WTC11 (cell line): Measurements from ENCODE around the gene PRKAG2. TPM values are rescaled to one million over a fixed set of nuclear protein-coding genes. Genes with fewer than 3 reads are reported as not detected.

Source experiments
- ATAC-seq: fragments of 200-7000 bp; cut with Tn5 transposase; 2 replicates; pipeline ENCODE4 v1.10.0; 2021; ENCODE audit warnings: mild to moderate bottlenecking, moderate library complexity
- CTCF ChIA-PET: fragments of 300-600 bp; sonication (Branson Sonifier 250); formaldehyde crosslinking; loops from one replicate; lab custom pipeline; 2021; ENCODE audit warnings: antibody characterized with exemption; lab: Charles Lee
- POLR2A ChIA-PET: fragments of 350-600 bp; sonication (Branson Sonifier 250); formaldehyde crosslinking; loops from one replicate; lab custom pipeline; 2021; ENCODE audit warnings: antibody characterized with exemption; lab: Charles Lee
- DNase-seq: peaks from one replicate; pipeline ENCODE4 v3.0.0; 2021; ENCODE audit warnings: low spot score
- H3K27ac Mint-ChIP-seq: 2 replicates; pipeline ENCODE4 v1.8.0; 2021; ENCODE audit warnings: mixed read lengths
- H3K27me3 Mint-ChIP-seq: 2 replicates; pipeline ENCODE4 v1.8.0; 2021; ENCODE audit warnings: low read depth, mild to moderate bottlenecking, moderate library complexity, mixed read lengths
- H3K36me3 Mint-ChIP-seq: 2 replicates; pipeline ENCODE4 v1.8.0; 2021; ENCODE audit warnings: mixed read lengths
- H3K4me1 Mint-ChIP-seq: 2 replicates; pipeline ENCODE4 v1.8.0; 2022; ENCODE audit warnings: mixed read lengths
- H3K4me3 Mint-ChIP-seq: 2 replicates; pipeline ENCODE4 v1.8.0; 2021; ENCODE audit warnings: mild to moderate bottlenecking, moderate library complexity, mixed read lengths
- H3K9me3 Mint-ChIP-seq: 2 replicates; pipeline ENCODE4 v1.8.0; 2021; ENCODE audit warnings: mixed read lengths
- ATF1 ChIP-seq: sonication (generic); formaldehyde crosslinking; IDR thresholded peaks from 2 replicates; pipeline ENCODE4 v1.8.1; 2023; ENCODE audit warnings: mild to moderate bottlenecking, moderate library complexity, missing genetic modification reagents
- ETV6 ChIP-seq: sonication (generic); formaldehyde crosslinking; IDR thresholded peaks from 2 replicates; pipeline ENCODE4 v1.8.1; 2022; ENCODE audit warnings: mild to moderate bottlenecking, missing genetic modification reagents
- FOXJ3 ChIP-seq: sonication (generic); formaldehyde crosslinking; IDR thresholded peaks from 2 replicates; pipeline ENCODE4 v1.9.0; 2021; ENCODE audit warnings: missing genetic modification reagents, mild to moderate bottlenecking, borderline replicate concordance
- FOXP1 ChIP-seq: sonication (generic); formaldehyde crosslinking; IDR thresholded peaks from 2 replicates; pipeline ENCODE4 v1.8.0; 2022; ENCODE audit warnings: missing genetic modification reagents, mild to moderate bottlenecking, moderate library complexity, borderline replicate concordance
- GABPB1 ChIP-seq: sonication (generic); formaldehyde crosslinking; IDR thresholded peaks from 2 replicates; pipeline ENCODE4 v1.8.1; 2023; ENCODE audit warnings: mild to moderate bottlenecking, missing genetic modification reagents
- JUN ChIP-seq: sonication (generic); formaldehyde crosslinking; IDR thresholded peaks from 2 replicates; pipeline ENCODE4 v1.8.0; 2023; ENCODE audit warnings: mild to moderate bottlenecking, missing genetic modification reagents
- ZNF219 ChIP-seq: sonication (generic); formaldehyde crosslinking; IDR thresholded peaks from 2 replicates; pipeline ENCODE4 v1.8.0; 2023; ENCODE audit warnings: missing genetic modification reagents, mild to moderate bottlenecking, borderline replicate concordance
- ZNF317 ChIP-seq: sonication (generic); formaldehyde crosslinking; IDR thresholded peaks from 2 replicates; pipeline ENCODE4 v1.8.1; 2023; ENCODE audit warnings: low read depth, mild to moderate bottlenecking, moderate library complexity, missing genetic modification reagents, borderline replicate concordance
- ZNF396 ChIP-seq: fragments of 250-450 bp; sonication (Bioruptor Pico); IDR thresholded peaks from 2 replicates; pipeline ENCODE4 v1.8.0; 2021; ENCODE audit warnings: mild to moderate bottlenecking, moderate library complexity, borderline replicate concordance
- total RNA-seq: library from RNA; stranded (reverse); gene quantifications from 3 replicates; pipeline ENCODE4 v1.2.3, GENCODE V29; 2021
- TF ChIP-seq, protein P1 (sequence below): sonication (generic); formaldehyde crosslinking; IDR thresholded peaks from 2 replicates; pipeline ENCODE4 v1.8.1; 2023; ENCODE audit warnings: mild to moderate bottlenecking, moderate library complexity, missing genetic modification reagents
- TF ChIP-seq, protein P2 (sequence below): sonication (generic); formaldehyde crosslinking; IDR thresholded peaks from 2 replicates; pipeline ENCODE4 v1.8.1; 2023; ENCODE audit warnings: mild to moderate bottlenecking, missing genetic modification reagents, moderate library complexity
- TF ChIP-seq, protein P3 (sequence below): sonication (generic); formaldehyde crosslinking; IDR thresholded peaks from 2 replicates; pipeline ENCODE4 v1.8.0; 2023; ENCODE audit warnings: mild to moderate bottlenecking, missing genetic modification reagents
- TF ChIP-seq, protein P4 (sequence below): fragments of 250-450 bp; sonication (Bioruptor Pico); IDR thresholded peaks from 2 replicates; pipeline ENCODE4 v1.9.0; 2021; ENCODE audit warnings: moderate library complexity, mild to moderate bottlenecking, inconsistent platforms, borderline replicate concordance
- TF ChIP-seq, protein P5 (sequence below): sonication (generic); formaldehyde crosslinking; IDR thresholded peaks from 2 replicates; pipeline ENCODE4 v1.8.1; 2023; ENCODE audit warnings: mild to moderate bottlenecking, missing genetic modification reagents, borderline replicate concordance
- TF ChIP-seq, protein P6 (sequence below): sonication (generic); formaldehyde crosslinking; conservative IDR thresholded peaks from 2 replicates; pipeline ENCODE4 v1.8.1; 2023; ENCODE audit warnings: mild to moderate bottlenecking, low read depth, missing genetic modification reagents, moderate library complexity

The PRKAG2 gene
- total RNA-seq, 1 experiment from 2014 or later = 20.3 TPM

DNA sequence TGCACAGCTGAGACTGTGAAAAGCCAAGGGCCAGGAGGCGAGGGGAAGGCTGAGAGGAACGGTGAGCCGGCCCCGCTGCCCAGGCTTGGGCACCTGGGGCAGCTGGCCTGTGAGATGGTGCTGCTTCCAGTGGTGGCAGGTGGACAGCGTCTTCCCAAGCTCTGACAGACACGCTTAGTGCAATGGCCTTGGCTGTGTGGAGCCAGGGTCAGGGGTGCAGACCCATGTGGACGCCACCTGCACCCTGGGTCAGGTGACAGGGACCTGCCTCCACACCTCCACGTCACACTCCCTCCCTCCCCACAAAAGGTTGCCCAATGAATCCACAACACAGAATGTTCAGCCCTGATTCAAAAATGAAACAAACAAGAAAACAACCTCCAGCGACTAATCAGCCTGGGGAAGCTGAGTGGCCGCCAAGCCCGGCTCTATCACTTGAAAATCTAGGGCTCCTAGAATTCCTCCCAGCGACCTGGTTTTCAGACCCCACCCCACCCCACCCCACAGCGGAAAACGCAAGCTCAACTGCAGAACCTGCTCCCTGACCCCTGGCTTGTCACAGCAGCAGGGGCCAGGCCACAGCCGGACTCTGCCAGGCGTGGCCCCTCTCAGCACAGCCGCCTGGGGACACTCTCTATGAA, 54.3 kb downstream of the PRKAG2 start (continued):
- TF ChIP-seq, protein P1, sequence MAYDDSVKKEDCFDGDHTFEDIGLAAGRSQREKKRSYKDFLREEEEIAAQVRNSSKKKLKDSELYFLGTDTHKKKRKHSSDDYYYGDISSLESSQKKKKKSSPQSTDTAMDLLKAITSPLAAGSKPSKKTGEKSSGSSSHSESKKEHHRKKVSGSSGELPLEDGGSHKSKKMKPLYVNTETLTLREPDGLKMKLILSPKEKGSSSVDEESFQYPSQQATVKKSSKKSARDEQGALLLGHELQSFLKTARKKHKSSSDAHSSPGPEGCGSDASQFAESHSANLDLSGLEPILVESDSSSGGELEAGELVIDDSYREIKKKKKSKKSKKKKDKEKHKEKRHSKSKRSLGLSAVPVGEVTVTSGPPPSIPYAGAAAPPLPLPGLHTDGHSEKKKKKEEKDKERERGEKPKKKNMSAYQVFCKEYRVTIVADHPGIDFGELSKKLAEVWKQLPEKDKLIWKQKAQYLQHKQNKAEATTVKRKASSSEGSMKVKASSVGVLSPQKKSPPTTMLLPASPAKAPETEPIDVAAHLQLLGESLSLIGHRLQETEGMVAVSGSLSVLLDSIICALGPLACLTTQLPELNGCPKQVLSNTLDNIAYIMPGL (CRISPR knock-in tag) = no peak

DNA sequence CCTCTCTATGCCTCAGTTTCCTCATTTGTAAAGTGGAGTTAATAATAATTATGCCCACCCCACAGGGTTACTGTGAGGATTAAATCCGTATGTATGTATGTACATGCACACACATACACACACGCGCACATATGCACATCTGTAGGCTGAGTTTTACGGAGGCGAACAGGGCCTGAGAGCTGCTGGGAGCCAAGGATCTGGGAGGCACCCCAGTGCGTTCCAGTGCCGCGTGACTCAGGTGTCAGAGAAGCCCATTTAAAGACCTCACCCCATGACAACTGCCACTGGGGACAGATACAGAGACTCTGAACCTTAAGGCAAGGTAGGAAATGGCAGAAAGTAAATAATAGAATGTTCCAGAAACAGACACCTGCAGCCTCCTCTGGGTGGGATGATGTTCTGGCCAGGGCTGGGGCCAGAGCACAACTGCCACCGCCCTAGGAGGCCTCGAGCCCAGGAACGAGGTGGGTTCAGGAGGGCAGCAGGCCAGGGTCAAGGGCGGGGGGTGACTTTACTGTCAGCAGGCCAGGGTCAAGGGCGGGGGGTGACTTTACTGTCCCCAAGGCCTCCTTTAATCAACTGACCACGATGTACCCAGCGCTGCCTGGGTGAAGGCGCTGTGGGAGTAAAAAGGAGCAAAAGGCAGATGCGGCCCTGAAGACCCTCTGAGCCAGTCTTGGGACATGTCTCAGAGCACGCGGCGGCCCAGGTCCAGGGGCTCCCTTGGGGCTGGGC, 54.9 kb downstream of the PRKAG2 start:
- ATAC-seq (no peak), DNase-seq (no peak)
- no peaks in the 10 kb centered on the region for H3K36me3 Mint-ChIP-seq
- no peaks in the 10 kb centered on the region for H3K27me3 Mint-ChIP-seq
- no peak overlapping the region for H3K27ac Mint-ChIP-seq
- CTCF ChIA-PET = no interaction called here
- POLR2A ChIA-PET = no interaction called here
- H3K4me1 Mint-ChIP-seq = peaks cover 4% of the 10 kb centered on the region; the same call in 1 of the 2 replicates
- H3K9me3 Mint-ChIP-seq = no peaks in the 10 kb centered on the region
- TF ChIP-seq FOXJ3 (CRISPR knock-in tag) (no peak), GABPB1 (CRISPR knock-in tag) (no peak), ZNF317 (CRISPR knock-in tag) (no peak), ATF1 (CRISPR knock-in tag) (no peak), ZNF396 (CRISPR knock-in tag) (no peak), ETV6 (CRISPR knock-in tag) (no peak), FOXP1 (CRISPR knock-in tag) (no peak), ZNF219 (CRISPR knock-in tag) (no peak), JUN (CRISPR knock-in tag) (no peak)
- TF ChIP-seq, protein P2, sequence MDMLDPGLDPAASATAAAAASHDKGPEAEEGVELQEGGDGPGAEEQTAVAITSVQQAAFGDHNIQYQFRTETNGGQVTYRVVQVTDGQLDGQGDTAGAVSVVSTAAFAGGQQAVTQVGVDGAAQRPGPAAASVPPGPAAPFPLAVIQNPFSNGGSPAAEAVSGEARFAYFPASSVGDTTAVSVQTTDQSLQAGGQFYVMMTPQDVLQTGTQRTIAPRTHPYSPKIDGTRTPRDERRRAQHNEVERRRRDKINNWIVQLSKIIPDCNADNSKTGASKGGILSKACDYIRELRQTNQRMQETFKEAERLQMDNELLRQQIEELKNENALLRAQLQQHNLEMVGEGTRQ (CRISPR knock-in tag) = no peak
- TF ChIP-seq, protein P3, sequence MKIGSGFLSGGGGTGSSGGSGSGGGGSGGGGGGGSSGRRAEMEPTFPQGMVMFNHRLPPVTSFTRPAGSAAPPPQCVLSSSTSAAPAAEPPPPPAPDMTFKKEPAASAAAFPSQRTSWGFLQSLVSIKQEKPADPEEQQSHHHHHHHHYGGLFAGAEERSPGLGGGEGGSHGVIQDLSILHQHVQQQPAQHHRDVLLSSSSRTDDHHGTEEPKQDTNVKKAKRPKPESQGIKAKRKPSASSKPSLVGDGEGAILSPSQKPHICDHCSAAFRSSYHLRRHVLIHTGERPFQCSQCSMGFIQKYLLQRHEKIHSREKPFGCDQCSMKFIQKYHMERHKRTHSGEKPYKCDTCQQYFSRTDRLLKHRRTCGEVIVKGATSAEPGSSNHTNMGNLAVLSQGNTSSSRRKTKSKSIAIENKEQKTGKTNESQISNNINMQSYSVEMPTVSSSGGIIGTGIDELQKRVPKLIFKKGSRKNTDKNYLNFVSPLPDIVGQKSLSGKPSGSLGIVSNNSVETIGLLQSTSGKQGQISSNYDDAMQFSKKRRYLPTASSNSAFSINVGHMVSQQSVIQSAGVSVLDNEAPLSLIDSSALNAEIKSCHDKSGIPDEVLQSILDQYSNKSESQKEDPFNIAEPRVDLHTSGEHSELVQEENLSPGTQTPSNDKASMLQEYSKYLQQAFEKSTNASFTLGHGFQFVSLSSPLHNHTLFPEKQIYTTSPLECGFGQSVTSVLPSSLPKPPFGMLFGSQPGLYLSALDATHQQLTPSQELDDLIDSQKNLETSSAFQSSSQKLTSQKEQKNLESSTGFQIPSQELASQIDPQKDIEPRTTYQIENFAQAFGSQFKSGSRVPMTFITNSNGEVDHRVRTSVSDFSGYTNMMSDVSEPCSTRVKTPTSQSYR = no peak
- TF ChIP-seq, protein P4, sequence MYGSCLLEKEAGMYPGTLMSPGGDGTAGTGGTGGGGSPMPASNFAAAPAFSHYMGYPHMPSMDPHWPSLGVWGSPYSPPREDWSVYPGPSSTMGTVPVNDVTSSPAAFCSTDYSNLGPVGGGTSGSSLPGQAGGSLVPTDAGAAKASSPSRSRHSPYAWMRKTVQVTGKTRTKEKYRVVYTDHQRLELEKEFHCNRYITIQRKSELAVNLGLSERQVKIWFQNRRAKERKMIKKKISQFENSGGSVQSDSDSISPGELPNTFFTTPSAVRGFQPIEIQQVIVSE (CRISPR knock-in tag) = no peak
- TF ChIP-seq, protein P5, sequence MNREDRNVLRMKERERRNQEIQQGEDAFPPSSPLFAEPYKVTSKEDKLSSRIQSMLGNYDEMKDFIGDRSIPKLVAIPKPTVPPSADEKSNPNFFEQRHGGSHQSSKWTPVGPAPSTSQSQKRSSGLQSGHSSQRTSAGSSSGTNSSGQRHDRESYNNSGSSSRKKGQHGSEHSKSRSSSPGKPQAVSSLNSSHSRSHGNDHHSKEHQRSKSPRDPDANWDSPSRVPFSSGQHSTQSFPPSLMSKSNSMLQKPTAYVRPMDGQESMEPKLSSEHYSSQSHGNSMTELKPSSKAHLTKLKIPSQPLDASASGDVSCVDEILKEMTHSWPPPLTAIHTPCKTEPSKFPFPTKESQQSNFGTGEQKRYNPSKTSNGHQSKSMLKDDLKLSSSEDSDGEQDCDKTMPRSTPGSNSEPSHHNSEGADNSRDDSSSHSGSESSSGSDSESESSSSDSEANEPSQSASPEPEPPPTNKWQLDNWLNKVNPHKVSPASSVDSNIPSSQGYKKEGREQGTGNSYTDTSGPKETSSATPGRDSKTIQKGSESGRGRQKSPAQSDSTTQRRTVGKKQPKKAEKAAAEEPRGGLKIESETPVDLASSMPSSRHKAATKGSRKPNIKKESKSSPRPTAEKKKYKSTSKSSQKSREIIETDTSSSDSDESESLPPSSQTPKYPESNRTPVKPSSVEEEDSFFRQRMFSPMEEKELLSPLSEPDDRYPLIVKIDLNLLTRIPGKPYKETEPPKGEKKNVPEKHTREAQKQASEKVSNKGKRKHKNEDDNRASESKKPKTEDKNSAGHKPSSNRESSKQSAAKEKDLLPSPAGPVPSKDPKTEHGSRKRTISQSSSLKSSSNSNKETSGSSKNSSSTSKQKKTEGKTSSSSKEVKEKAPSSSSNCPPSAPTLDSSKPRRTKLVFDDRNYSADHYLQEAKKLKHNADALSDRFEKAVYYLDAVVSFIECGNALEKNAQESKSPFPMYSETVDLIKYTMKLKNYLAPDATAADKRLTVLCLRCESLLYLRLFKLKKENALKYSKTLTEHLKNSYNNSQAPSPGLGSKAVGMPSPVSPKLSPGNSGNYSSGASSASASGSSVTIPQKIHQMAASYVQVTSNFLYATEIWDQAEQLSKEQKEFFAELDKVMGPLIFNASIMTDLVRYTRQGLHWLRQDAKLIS (CRISPR knock-in tag) = no peak
- TF ChIP-seq, protein P6, sequence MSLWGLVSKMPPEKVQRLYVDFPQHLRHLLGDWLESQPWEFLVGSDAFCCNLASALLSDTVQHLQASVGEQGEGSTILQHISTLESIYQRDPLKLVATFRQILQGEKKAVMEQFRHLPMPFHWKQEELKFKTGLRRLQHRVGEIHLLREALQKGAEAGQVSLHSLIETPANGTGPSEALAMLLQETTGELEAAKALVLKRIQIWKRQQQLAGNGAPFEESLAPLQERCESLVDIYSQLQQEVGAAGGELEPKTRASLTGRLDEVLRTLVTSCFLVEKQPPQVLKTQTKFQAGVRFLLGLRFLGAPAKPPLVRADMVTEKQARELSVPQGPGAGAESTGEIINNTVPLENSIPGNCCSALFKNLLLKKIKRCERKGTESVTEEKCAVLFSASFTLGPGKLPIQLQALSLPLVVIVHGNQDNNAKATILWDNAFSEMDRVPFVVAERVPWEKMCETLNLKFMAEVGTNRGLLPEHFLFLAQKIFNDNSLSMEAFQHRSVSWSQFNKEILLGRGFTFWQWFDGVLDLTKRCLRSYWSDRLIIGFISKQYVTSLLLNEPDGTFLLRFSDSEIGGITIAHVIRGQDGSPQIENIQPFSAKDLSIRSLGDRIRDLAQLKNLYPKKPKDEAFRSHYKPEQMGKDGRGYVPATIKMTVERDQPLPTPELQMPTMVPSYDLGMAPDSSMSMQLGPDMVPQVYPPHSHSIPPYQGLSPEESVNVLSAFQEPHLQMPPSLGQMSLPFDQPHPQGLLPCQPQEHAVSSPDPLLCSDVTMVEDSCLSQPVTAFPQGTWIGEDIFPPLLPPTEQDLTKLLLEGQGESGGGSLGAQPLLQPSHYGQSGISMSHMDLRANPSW = no peak
- H3K4me3 Mint-ChIP-seq = no peak overlapping the region
